ENCODE measurements around the gene KCNJ2.

GRCh38 chr17:70204431-70204830 is 35.1 kb downstream of the KCNJ2 start:
- no peak for TF ChIP-seq CTCF (conservative IDR thresholded peaks at IDR 0.05 in 1 of 2, IDR thresholded peaks at IDR 0.05 in 1 of 2; ENCODE audit: extremely low read depth in 1 of 2, insufficient read depth in 1 of 2, low read depth in 1 of 2, low read length in 2 of 2)
- no peak for TF ChIP-seq EZH2 (IDR thresholded peaks at IDR 0.05; ENCODE audit: borderline replicate concordance, low read length)
